WTC11 (cell line): ENCODE data around the gene TNS3. TPM values are rescaled to one million over a fixed set of nuclear protein-coding genes. Genes with fewer than 3 reads are reported as not detected.

ENCODE experiments used
- ATAC-seq: fragments of 200-7000 bp; cut with Tn5 transposase; 2 replicates; pipeline ENCODE4 v1.10.0; 2021; ENCODE audit warnings: mild to moderate bottlenecking, moderate library complexity
- CTCF ChIA-PET: fragments of 300-600 bp; sonication (Branson Sonifier 250); formaldehyde crosslinking; loops from one replicate; lab custom pipeline; 2021; ENCODE audit warnings: antibody characterized with exemption; lab: Charles Lee
- POLR2A ChIA-PET: fragments of 350-600 bp; sonication (Branson Sonifier 250); formaldehyde crosslinking; loops from one replicate; lab custom pipeline; 2021; ENCODE audit warnings: antibody characterized with exemption; lab: Charles Lee
- DNase-seq: peaks from one replicate; pipeline ENCODE4 v3.0.0; 2021; ENCODE audit warnings: low spot score
- H3K27ac Mint-ChIP-seq: 2 replicates; pipeline ENCODE4 v1.8.0; 2021; ENCODE audit warnings: mixed read lengths
- H3K27me3 Mint-ChIP-seq: 2 replicates; pipeline ENCODE4 v1.8.0; 2021; ENCODE audit warnings: low read depth, mild to moderate bottlenecking, moderate library complexity, mixed read lengths
- H3K36me3 Mint-ChIP-seq: 2 replicates; pipeline ENCODE4 v1.8.0; 2021; ENCODE audit warnings: mixed read lengths
- H3K4me1 Mint-ChIP-seq: 2 replicates; pipeline ENCODE4 v1.8.0; 2022; ENCODE audit warnings: mixed read lengths
- H3K4me3 Mint-ChIP-seq: 2 replicates; pipeline ENCODE4 v1.8.0; 2021; ENCODE audit warnings: mild to moderate bottlenecking, moderate library complexity, mixed read lengths
- H3K9me3 Mint-ChIP-seq: 2 replicates; pipeline ENCODE4 v1.8.0; 2021; ENCODE audit warnings: mixed read lengths
- AR ChIP-seq: fragments of 250-450 bp; sonication (Bioruptor Pico); IDR thresholded peaks from 2 replicates; pipeline ENCODE4 v1.9.0; 2021; ENCODE audit warnings: mild to moderate bottlenecking
- ATF3 ChIP-seq: sonication (generic); formaldehyde crosslinking; conservative IDR thresholded peaks from 2 replicates; pipeline ENCODE4 v1.8.1; 2022; ENCODE audit warnings: mild to moderate bottlenecking, missing genetic modification reagents
- CBFB ChIP-seq: sonication (generic); formaldehyde crosslinking; IDR thresholded peaks from 2 replicates; pipeline ENCODE4 v1.8.1; 2022; ENCODE audit warnings: mild to moderate bottlenecking, low read depth, missing genetic modification reagents
- CDX4 ChIP-seq: fragments of 250-450 bp; sonication (Bioruptor Pico); IDR thresholded peaks from 2 replicates; pipeline ENCODE4 v1.9.0; 2021; ENCODE audit warnings: moderate library complexity, mild to moderate bottlenecking, inconsistent platforms, borderline replicate concordance
- CREB1 ChIP-seq: sonication (generic); formaldehyde crosslinking; IDR thresholded peaks from 2 replicates; pipeline ENCODE4 v1.8.0; 2023; ENCODE audit warnings: mild to moderate bottlenecking, missing genetic modification reagents
- CTCF ChIP-seq: fragments of 200-600 bp; IDR thresholded peaks from 2 replicates; pipeline ENCODE4 v1.8.0; 2022; ENCODE audit warnings: antibody characterized with exemption
- ERG ChIP-seq: fragments of 250-450 bp; sonication (Bioruptor Pico); IDR thresholded peaks from 2 replicates; pipeline ENCODE4 v1.8.0; 2021; ENCODE audit warnings: mild to moderate bottlenecking
- FOXK1 ChIP-seq: sonication (generic); formaldehyde crosslinking; IDR thresholded peaks from 2 replicates; pipeline ENCODE4 v1.8.0; 2022; ENCODE audit warnings: mild to moderate bottlenecking, moderate library complexity, missing genetic modification reagents
- FOXP4 ChIP-seq: sonication (generic); formaldehyde crosslinking; IDR thresholded peaks from 2 replicates; pipeline ENCODE4 v1.8.0; 2022; ENCODE audit warnings: mild to moderate bottlenecking, missing genetic modification reagents
- GTF2I ChIP-seq: fragments of 250-450 bp; sonication (Bioruptor Pico); conservative IDR thresholded peaks from 2 replicates; pipeline ENCODE4 v1.4.0; 2021; ENCODE audit warnings: mild to moderate bottlenecking
- JUN ChIP-seq: sonication (generic); formaldehyde crosslinking; IDR thresholded peaks from 2 replicates; pipeline ENCODE4 v1.8.0; 2023; ENCODE audit warnings: mild to moderate bottlenecking, missing genetic modification reagents
- MAX ChIP-seq: sonication (generic); formaldehyde crosslinking; IDR thresholded peaks from 2 replicates; pipeline ENCODE4 v1.8.0; 2022; ENCODE audit warnings: mild to moderate bottlenecking, missing genetic modification reagents
- NFE2L1 ChIP-seq: sonication (generic); formaldehyde crosslinking; IDR thresholded peaks from 2 replicates; pipeline ENCODE4 v1.8.1; 2023; ENCODE audit warnings: missing genetic modification reagents
- NR2C2 ChIP-seq: sonication (generic); formaldehyde crosslinking; IDR thresholded peaks from 2 replicates; pipeline ENCODE4 v1.8.0; 2022; ENCODE audit warnings: mild to moderate bottlenecking, missing genetic modification reagents
- PRRX2 ChIP-seq: fragments of 250-450 bp; sonication (Bioruptor Pico); IDR thresholded peaks from 2 replicates; pipeline ENCODE4 v1.8.0; 2021; ENCODE audit warnings: mild to moderate bottlenecking
- SMAD4 ChIP-seq: sonication (generic); formaldehyde crosslinking; IDR thresholded peaks from 2 replicates; pipeline ENCODE4 v1.8.0; 2022; ENCODE audit warnings: mild to moderate bottlenecking, missing genetic modification reagents
- TCF7 ChIP-seq: sonication (generic); formaldehyde crosslinking; IDR thresholded peaks from 2 replicates; pipeline ENCODE4 v1.8.0; 2022; ENCODE audit warnings: mild to moderate bottlenecking, low read depth, missing genetic modification reagents, moderate library complexity
- USF1 ChIP-seq: sonication (generic); formaldehyde crosslinking; IDR thresholded peaks from 2 replicates; pipeline ENCODE4 v1.8.0; 2022; ENCODE audit warnings: mild to moderate bottlenecking, missing genetic modification reagents
- USF2 ChIP-seq: sonication (generic); formaldehyde crosslinking; IDR thresholded peaks from 2 replicates; pipeline ENCODE4 v1.8.1; 2023; ENCODE audit warnings: mild to moderate bottlenecking, missing genetic modification reagents, moderate library complexity
- ZNF219 ChIP-seq: sonication (generic); formaldehyde crosslinking; IDR thresholded peaks from 2 replicates; pipeline ENCODE4 v1.8.0; 2023; ENCODE audit warnings: missing genetic modification reagents, mild to moderate bottlenecking, borderline replicate concordance
- ZNF396 ChIP-seq: fragments of 250-450 bp; sonication (Bioruptor Pico); IDR thresholded peaks from 2 replicates; pipeline ENCODE4 v1.8.0; 2021; ENCODE audit warnings: mild to moderate bottlenecking, moderate library complexity, borderline replicate concordance
- ZSCAN18 ChIP-seq: fragments of 250-450 bp; sonication (Bioruptor Pico); IDR thresholded peaks from 2 replicates; pipeline ENCODE4 v2.1.2; 2022; ENCODE audit warnings: mild to moderate bottlenecking, moderate library complexity
- total RNA-seq: library from RNA; stranded (reverse); gene quantifications from 3 replicates; pipeline ENCODE4 v1.2.3, GENCODE V29; 2021

TNS3 gene
- total RNA-seq, 1 experiment from 2014 or later, result 37.7 TPM

GRCh38 chr7:47516985-47517600 is 64.8 kb downstream of the TNS3 start (continued):
- TF ChIP-seq ATF3 (CRISPR knock-in tag) (no peak), MAX (CRISPR knock-in tag) (no peak), ERG (CRISPR knock-in tag) (no peak), CDX4 (CRISPR knock-in tag) (no peak), CBFB (no peak), FOXP4 (CRISPR knock-in tag) (no peak), USF1 (CRISPR knock-in tag) (no peak), JUN (no peak), SMAD4 (CRISPR knock-in tag) (no peak), TCF7 (CRISPR knock-in tag) (no peak), NFE2L1 (CRISPR knock-in tag) (no peak), ZNF396 (CRISPR knock-in tag) (no peak)
- TF ChIP-seq, all 79 proteins: peak for 0

- no peaks in the 10 kb centered on the region for H3K9me3 Mint-ChIP-seq
- H3K27me3 Mint-ChIP-seq, result no peaks in the 10 kb centered on the region
- ATAC-seq (no peak), DNase-seq (no peak)
- no peak overlapping the region for H3K4me3 Mint-ChIP-seq
- no peak overlapping the region for H3K27ac Mint-ChIP-seq
- H3K36me3 Mint-ChIP-seq, result no peaks in the 10 kb centered on the region
- ChIA-PET POLR2A (no interaction called here), CTCF (no interaction called here)
- TF ChIP-seq USF1 (CRISPR knock-in tag) (no peak), NR2C2 (no peak), FOXK1 (CRISPR knock-in tag) (no peak), ZNF396 (CRISPR knock-in tag) (no peak), ZSCAN18 (no peak), CREB1 (no peak), CTCF (no peak), ZNF219 (CRISPR knock-in tag) (no peak), GTF2I (CRISPR knock-in tag) (no peak), AR (CRISPR knock-in tag) (no peak), PRRX2 (CRISPR knock-in tag) (no peak), USF2 (CRISPR knock-in tag) (no peak)
- peaks cover 39% of the 10 kb centered on the region for H3K4me1 Mint-ChIP-seq
Measured at GRCh38 chr7:47516386-47516785, 65.5 kb downstream of the TNS3 start.
